ENCODE measurements around the gene VRK3. TPM values are rescaled to one million over a fixed set of nuclear protein-coding genes. Genes with fewer than 3 reads are reported as not detected.

VRK3 gene
- polyA plus RNA-seq, 1 of the 3 experiments (the other 2 are of a cell fraction): 30.3 TPM

GRCh38 chr19:50067575-50067974, 42.4 kb upstream of the VRK3 start:
- no peak for DNase-seq
- TF ChIP-seq YY1 (IDR thresholded peaks at IDR 0.05; ENCODE audit: low read depth) (no peak), FOXM1 (IDR thresholded peaks at IDR 0.05; ENCODE audit: low read depth) (no peak), RAD21 (IDR thresholded peaks at IDR 0.05; ENCODE audit: low read length) (no peak), IRF3 (IDR thresholded peaks at IDR 0.05; ENCODE audit: low read depth, low read length) (no peak), FOSL2 (IDR thresholded peaks at IDR 0.05; ENCODE audit: borderline replicate concordance, low read depth) (no peak), USF2 (IDR thresholded peaks at IDR 0.05; ENCODE audit: borderline replicate concordance, low read depth, low read length) (no peak), ELF1 (IDR thresholded peaks at IDR 0.05) (no peak), RFX5 (IDR thresholded peaks at IDR 0.05; ENCODE audit: low read length) (no peak), SMC3 (IDR thresholded peaks at IDR 0.05; ENCODE audit: low read depth, low read length) (no peak), MAX (IDR thresholded peaks at IDR 0.05; ENCODE audit: low read depth) (no peak), CHD2 (IDR thresholded peaks at IDR 0.05; ENCODE audit: low read length, partially characterized antibody) (no peak), SIN3A (IDR thresholded peaks at IDR 0.05; ENCODE audit: borderline replicate concordance, low read depth, low read length) (no peak), POLR2AphosphoS5 (IDR thresholded peaks at IDR 0.05; ENCODE audit: low read depth, low read length) (no peak), EZH2phosphoT487 (IDR thresholded peaks at IDR 0.05; ENCODE audit: borderline replicate concordance, low read depth) (no peak)
- CTCF ChIA-PET: no interaction called here
- Histone ChIP-seq H3K36me3 (replicated peaks in 1 of 2; ENCODE audit: control insufficient read depth in 1 of 2, insufficient read depth in 2 of 2, low read length in 1 of 2) (no peaks in the 10 kb centered on the region), H3K27ac (ENCODE audit: low read depth in 2 of 2, low read length in 1 of 2) (no peak overlapping the region), H2AFZ (ENCODE audit: low read depth) (no peak overlapping the region), H3K4me3 (ENCODE audit: low read depth in 2 of 2, low read length in 1 of 2) (no peak overlapping the region), H3K4me1 (ENCODE audit: control insufficient read depth in 1 of 2, insufficient read depth in 2 of 2, low read depth in 1 of 2, low read length in 1 of 2) (no peaks in the 10 kb centered on the region), H3K9me3 (no peaks in the 10 kb centered on the region), H3F3A (replicated peaks; ENCODE audit: insufficient read depth) (peaks cover 3% of the 10 kb centered on the region), H3K9me2 (no peaks in the 10 kb centered on the region), H3K27me3 (ENCODE audit: insufficient read depth) (peaks cover 56% of the 10 kb centered on the region; the same call in 1 of the 2 replicates), H3K4me2 (no peak overlapping the region), H3K79me2 (ENCODE audit: insufficient read depth) (no peaks in the 10 kb centered on the region), H3K9ac (no peak overlapping the region), H4K20me1 (ENCODE audit: insufficient read depth) (no peaks in the 10 kb centered on the region)
- 13% methylated on average over 6 of the region's 6 CpGs for WGBS (ENCODE audit: low lambda C conversion rate)
- POLR2A ChIA-PET: no interaction called here

- ChIA-PET POLR2A (no interaction called here), CTCF (no interaction called here)
- no peak overlapping the region for H3K27ac ChIP-seq (ENCODE audit: low read depth in 2 of 2, low read length in 1 of 2)
- H3K27me3 ChIP-seq (ENCODE audit: insufficient read depth): peaks cover 50% of the 10 kb centered on the region; the same call in 1 of the 2 replicates
- peaks cover 3% of the 10 kb centered on the region for H3F3A ChIP-seq (replicated peaks; ENCODE audit: insufficient read depth)
- H3K9me3 ChIP-seq: no peaks in the 10 kb centered on the region
- no peak for DNase-seq
- H3K4me2 ChIP-seq: no peak overlapping the region
- no peaks in the 10 kb centered on the region for H3K9me2 ChIP-seq
- H3K79me2 ChIP-seq (ENCODE audit: insufficient read depth): no peaks in the 10 kb centered on the region
- no peak overlapping the region for H3K9ac ChIP-seq
- H2AFZ ChIP-seq (ENCODE audit: low read depth): no peak overlapping the region
- WGBS (ENCODE audit: low lambda C conversion rate): 12% methylated on average over 10 of the region's 10 CpGs
- TF ChIP-seq FOXM1 (IDR thresholded peaks at IDR 0.05; ENCODE audit: low read depth) (no peak), ELF1 (IDR thresholded peaks at IDR 0.05) (no peak), EZH2phosphoT487 (IDR thresholded peaks at IDR 0.05; ENCODE audit: borderline replicate concordance, low read depth) (no peak), MXI1 (IDR thresholded peaks at IDR 0.05; ENCODE audit: low read depth, low read length) (no peak), TCF12 (IDR thresholded peaks at IDR 0.05) (no peak), NRF1 (IDR thresholded peaks at IDR 0.05; ENCODE audit: low read depth, low read length) (no peak), RAD21 (IDR thresholded peaks at IDR 0.05; ENCODE audit: low read length) (no peak), CTCF (IDR thresholded peaks at IDR 0.05) (no peak), NFIC (IDR thresholded peaks at IDR 0.05; ENCODE audit: borderline replicate concordance) (no peak), POLR2AphosphoS5 (IDR thresholded peaks at IDR 0.05; ENCODE audit: low read depth, low read length) (no peak), USF2 (IDR thresholded peaks at IDR 0.05; ENCODE audit: borderline replicate concordance, low read depth, low read length) (no peak), SIN3A (IDR thresholded peaks at IDR 0.05; ENCODE audit: borderline replicate concordance, low read depth, low read length) (no peak), JUND (IDR thresholded peaks at IDR 0.05) (no peak)
- H4K20me1 ChIP-seq (ENCODE audit: insufficient read depth): no peaks in the 10 kb centered on the region
- no peaks in the 10 kb centered on the region for H3K36me3 ChIP-seq (replicated peaks in 1 of 2; ENCODE audit: control insufficient read depth in 1 of 2, insufficient read depth in 2 of 2, low read length in 1 of 2)
- no peaks in the 10 kb centered on the region for H3K4me1 ChIP-seq (ENCODE audit: control insufficient read depth in 1 of 2, insufficient read depth in 2 of 2, low read depth in 1 of 2, low read length in 1 of 2)
- no peak overlapping the region for H3K4me3 ChIP-seq (ENCODE audit: low read depth in 2 of 2, low read length in 1 of 2)
Measured at GRCh38 chr19:50065938-50066337, 40.8 kb upstream of the VRK3 start.

Measured in SK-N-SH (cell line).